ENCODE measurements around the gene CCNJL. TPM values are rescaled to one million over a fixed set of nuclear protein-coding genes. Genes with fewer than 3 reads are reported as not detected.

CCNJL gene
- total and polyA plus RNA-seq, 12 donors: 2.9 to 20.8 (median 6.4) TPM

- ATAC-seq: peak in 1 of 8 donors; percentile 43
- H3K4me1 ChIP-seq: peaks cover 0 to 22% (median 10%) of the 10 kb centered on the region in 9 donors
- no peak for DNase-seq
- H3K27ac ChIP-seq: peak overlapping the region in 1 of 10 donors; percentile 31
- H3K27me3 ChIP-seq: no peaks in the 10 kb centered on the region
- peaks cover 0 to 6% (median 0%) of the 10 kb centered on the region in 9 donors for H3K36me3 ChIP-seq
- no peaks in the 10 kb centered on the region for H3K9me3 ChIP-seq
- no peak for TF ChIP-seq CTCF (IDR thresholded peaks at IDR 0.05)
- 88 to 92% methylated on average over 10 of the region's 10 CpGs for WGBS, 2 donors
- intact Hi-C loops (cut with DNase I): no loop called here
- H3K4me3 ChIP-seq: no peak overlapping the region
Measured at GRCh38 chr5:160298189-160298588, 14.2 kb downstream of the CCNJL start.

- Histone ChIP-seq H3K27ac (peak overlapping the region in 1 of 10 donors; percentile 31), H3K27me3 (no peaks in the 10 kb centered on the region), H3K4me3 (no peak overlapping the region), H3K9me3 (no peaks in the 10 kb centered on the region), H3K4me1 (peaks cover 0 to 22% (median 10%) of the 10 kb centered on the region in 9 donors), H3K36me3 (peaks cover 0 to 2% (median 0%) of the 10 kb centered on the region in 9 donors)
- 76 to 83% methylated on average over 5 of the region's 5 CpGs for WGBS, 2 donors
- intact Hi-C loops (cut with DNase I): no loop called here
- DNase-seq (no peak), ATAC-seq (no peak)
- no peak for TF ChIP-seq CTCF (IDR thresholded peaks at IDR 0.05)
Measured at GRCh38 chr5:160297776-160298175, 14.6 kb downstream of the CCNJL start.

GRCh38 chr5:160297004-160297403 is 15.4 kb downstream of the CCNJL start:
- no peak for TF ChIP-seq CTCF (IDR thresholded peaks at IDR 0.05)

GRCh38 chr5:160296496-160296895 is 15.9 kb downstream of the CCNJL start:
- DNase-seq (no peak), ATAC-seq (no peak)
- Histone ChIP-seq H3K4me3 (no peak overlapping the region), H3K27ac (no peak overlapping the region), H3K9me3 (no peaks in the 10 kb centered on the region), H3K27me3 (no peaks in the 10 kb centered on the region), H3K4me1 (peaks cover 0 to 22% (median 10%) of the 10 kb centered on the region in 9 donors), H3K36me3 (no peaks in the 10 kb centered on the region)
- no peak for TF ChIP-seq CTCF (IDR thresholded peaks at IDR 0.05)
- intact Hi-C loops (cut with DNase I): no loop called here
- WGBS, 2 donors: 96 to 98% methylated on average over 4 of the region's 4 CpGs

More at GRCh38 chr5:160297004-160297403, 15.4 kb downstream of the CCNJL start:
- no peaks in the 10 kb centered on the region for H3K27me3 ChIP-seq
- H3K36me3 ChIP-seq: no peaks in the 10 kb centered on the region
- H3K4me3 ChIP-seq: no peak overlapping the region
- H3K4me1 ChIP-seq: peaks cover 0 to 22% (median 10%) of the 10 kb centered on the region in 9 donors
- ATAC-seq: no peak
- no peak for DNase-seq
- no peaks in the 10 kb centered on the region for H3K9me3 ChIP-seq
- no peak overlapping the region for H3K27ac ChIP-seq
- intact Hi-C loops (cut with DNase I): no loop called here
- 96 to 100% methylated on average over 1 of the region's 1 CpG for WGBS, 2 donors

Measured in heart right ventricle (tissue), 16 donors.